ENCODE measurements around the gene TTC33.

Gene TTC33

DNA sequence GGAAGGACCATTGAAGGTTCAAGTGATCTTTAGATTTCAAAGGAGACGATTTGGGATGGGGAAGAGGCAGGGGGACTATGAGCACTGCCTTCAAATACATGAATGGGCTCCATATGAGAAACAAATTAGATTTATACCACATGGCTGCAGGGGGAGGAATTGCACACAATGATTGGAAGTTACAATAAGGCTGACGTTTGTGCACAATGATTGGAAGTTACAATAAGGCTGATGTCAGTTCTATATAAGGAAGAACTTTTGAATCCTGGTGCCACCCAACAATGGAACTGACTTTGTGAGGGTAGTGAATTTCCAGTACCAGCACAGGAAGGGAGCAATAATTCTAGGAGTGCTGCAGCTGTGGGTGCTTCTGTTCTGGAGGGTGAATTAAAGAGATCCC is 171.7 kb downstream of the TTC33 start:
- TF ChIP-seq, protein P1, sequence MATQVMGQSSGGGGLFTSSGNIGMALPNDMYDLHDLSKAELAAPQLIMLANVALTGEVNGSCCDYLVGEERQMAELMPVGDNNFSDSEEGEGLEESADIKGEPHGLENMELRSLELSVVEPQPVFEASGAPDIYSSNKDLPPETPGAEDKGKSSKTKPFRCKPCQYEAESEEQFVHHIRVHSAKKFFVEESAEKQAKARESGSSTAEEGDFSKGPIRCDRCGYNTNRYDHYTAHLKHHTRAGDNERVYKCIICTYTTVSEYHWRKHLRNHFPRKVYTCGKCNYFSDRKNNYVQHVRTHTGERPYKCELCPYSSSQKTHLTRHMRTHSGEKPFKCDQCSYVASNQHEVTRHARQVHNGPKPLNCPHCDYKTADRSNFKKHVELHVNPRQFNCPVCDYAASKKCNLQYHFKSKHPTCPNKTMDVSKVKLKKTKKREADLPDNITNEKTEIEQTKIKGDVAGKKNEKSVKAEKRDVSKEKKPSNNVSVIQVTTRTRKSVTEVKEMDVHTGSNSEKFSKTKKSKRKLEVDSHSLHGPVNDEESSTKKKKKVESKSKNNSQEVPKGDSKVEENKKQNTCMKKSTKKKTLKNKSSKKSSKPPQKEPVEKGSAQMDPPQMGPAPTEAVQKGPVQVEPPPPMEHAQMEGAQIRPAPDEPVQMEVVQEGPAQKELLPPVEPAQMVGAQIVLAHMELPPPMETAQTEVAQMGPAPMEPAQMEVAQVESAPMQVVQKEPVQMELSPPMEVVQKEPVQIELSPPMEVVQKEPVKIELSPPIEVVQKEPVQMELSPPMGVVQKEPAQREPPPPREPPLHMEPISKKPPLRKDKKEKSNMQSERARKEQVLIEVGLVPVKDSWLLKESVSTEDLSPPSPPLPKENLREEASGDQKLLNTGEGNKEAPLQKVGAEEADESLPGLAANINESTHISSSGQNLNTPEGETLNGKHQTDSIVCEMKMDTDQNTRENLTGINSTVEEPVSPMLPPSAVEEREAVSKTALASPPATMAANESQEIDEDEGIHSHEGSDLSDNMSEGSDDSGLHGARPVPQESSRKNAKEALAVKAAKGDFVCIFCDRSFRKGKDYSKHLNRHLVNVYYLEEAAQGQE (IDR thresholded peaks at IDR 0.05; ENCODE audit: insufficient read depth in 1 of 2, low read depth in 2 of 2, low read length in 2 of 2): no peak
- TF ChIP-seq FOXP2 (optimal IDR thresholded peaks at IDR 0.05; ENCODE audit: borderline replicate concordance, extremely low read depth, extremely low read length, insufficient read depth) (no peak), SIN3A (IDR thresholded peaks at IDR 0.05; ENCODE audit: borderline replicate concordance, insufficient read depth, low read length) (no peak), POLR2AphosphoS5 (IDR thresholded peaks at IDR 0.05; ENCODE audit: low read depth, low read length) (no peak), TAF1 (IDR thresholded peaks at IDR 0.05; ENCODE audit: borderline replicate concordance, insufficient read depth, low read length) (no peak)

DNA sequence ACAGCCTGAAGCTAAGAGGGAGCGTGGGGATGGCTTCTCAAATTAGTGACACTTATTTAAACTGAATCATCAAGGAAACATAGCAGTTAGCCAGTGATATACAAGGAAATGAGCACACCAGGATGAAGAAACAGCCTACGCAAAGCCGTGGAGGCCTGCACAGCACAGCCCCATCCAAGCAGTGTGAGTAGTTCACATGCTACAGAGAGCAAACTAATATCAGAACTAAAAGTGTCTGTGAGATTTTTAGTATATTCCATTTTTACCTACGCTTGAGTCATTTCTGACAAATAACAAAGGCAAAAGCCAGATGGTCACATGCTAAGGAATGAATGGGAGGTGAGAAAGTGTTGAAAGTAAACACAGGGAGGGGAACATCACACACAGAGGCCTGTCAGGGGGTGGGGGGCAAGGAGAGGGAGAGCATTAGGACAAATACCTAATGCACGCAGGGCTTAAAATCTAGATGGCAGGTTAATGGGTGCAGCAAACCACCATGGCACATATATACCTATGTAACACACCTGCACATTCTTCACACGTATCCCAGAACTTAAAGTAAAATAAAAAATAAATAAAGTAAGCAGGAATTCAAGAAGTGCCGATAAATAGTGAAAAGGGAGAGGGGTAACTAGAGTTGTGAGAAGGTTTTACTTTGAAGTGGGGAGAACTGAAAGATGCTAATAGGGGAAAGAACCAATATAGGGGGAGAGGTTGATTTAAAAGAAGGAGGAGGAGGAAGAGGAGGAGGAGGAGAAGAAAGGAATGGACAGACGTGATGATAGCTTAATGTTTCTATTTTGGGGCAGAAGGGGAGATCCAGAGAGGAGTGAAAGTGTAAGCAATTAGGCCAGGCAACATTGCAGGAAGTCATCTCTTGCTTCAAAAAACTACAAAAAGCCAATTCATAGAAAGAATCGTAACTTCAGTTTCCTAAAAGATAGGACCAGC is 177.0 kb downstream of the TTC33 start:
- TF ChIP-seq POLR2AphosphoS5 (IDR thresholded peaks at IDR 0.05; ENCODE audit: low read depth, low read length) (no peak), TAF1 (IDR thresholded peaks at IDR 0.05; ENCODE audit: borderline replicate concordance, insufficient read depth, low read length) (no peak), SIN3A (IDR thresholded peaks at IDR 0.05; ENCODE audit: borderline replicate concordance, insufficient read depth, low read length) (no peak), FOXP2 (optimal IDR thresholded peaks at IDR 0.05; ENCODE audit: borderline replicate concordance, extremely low read depth, extremely low read length, insufficient read depth) (no peak)
- TF ChIP-seq, protein P1 (IDR thresholded peaks at IDR 0.05; ENCODE audit: insufficient read depth in 1 of 2, low read depth in 2 of 2, low read length in 2 of 2): no peak

DNA sequence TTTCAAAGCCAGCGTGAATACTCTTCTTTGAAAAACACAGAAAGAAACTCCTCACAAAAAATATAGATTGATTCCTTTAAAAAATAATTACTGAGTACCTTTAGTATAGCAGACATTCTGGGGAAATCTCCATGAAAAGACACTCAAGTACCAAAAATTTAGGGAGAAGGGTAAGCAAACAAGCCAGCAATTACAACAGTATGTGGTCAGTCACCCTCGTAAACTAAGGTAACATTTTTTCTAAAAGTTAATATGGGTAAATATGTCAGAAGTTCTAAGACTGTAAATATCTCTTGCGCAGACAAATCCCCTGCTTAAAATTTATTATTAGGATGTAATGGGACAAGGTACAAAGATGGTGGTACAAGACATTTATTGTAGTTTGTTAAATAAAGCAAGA is 178.0 kb downstream of the TTC33 start:
- no peak for TF ChIP-seq SIN3A (IDR thresholded peaks at IDR 0.05; ENCODE audit: borderline replicate concordance, insufficient read depth, low read length)
- TF ChIP-seq, protein P1 (IDR thresholded peaks at IDR 0.05; ENCODE audit: insufficient read depth in 1 of 2, low read depth in 2 of 2, low read length in 2 of 2): no peak
- TF ChIP-seq TAF1 (IDR thresholded peaks at IDR 0.05; ENCODE audit: borderline replicate concordance, insufficient read depth, low read length): no peak
- no peak for TF ChIP-seq FOXP2 (optimal IDR thresholded peaks at IDR 0.05; ENCODE audit: borderline replicate concordance, extremely low read depth, extremely low read length, insufficient read depth)
- no peak for TF ChIP-seq POLR2AphosphoS5 (IDR thresholded peaks at IDR 0.05; ENCODE audit: low read depth, low read length)

DNA sequence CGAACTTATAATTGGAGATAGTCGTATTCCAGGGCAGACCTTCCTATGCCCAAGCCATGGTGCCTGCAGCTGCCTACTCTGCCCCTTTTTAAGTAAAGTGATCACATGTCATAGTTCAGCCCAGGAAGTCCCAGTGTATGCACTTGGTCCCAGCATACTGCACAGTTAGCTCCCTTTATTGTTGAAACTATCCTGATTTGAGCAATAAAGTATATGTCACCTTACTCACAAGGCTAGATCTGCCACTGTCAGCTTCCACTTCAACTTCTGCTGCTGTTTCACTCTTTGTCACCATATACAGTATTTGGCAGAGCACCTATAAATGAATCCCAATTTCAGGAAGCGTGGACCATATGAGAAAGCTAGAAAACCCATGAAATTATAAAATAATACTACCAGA is 179.8 kb downstream of the TTC33 start:
- TF ChIP-seq SIN3A (IDR thresholded peaks at IDR 0.05; ENCODE audit: borderline replicate concordance, insufficient read depth, low read length): no peak
- no peak for TF ChIP-seq POLR2AphosphoS5 (IDR thresholded peaks at IDR 0.05; ENCODE audit: low read depth, low read length)

DNA sequence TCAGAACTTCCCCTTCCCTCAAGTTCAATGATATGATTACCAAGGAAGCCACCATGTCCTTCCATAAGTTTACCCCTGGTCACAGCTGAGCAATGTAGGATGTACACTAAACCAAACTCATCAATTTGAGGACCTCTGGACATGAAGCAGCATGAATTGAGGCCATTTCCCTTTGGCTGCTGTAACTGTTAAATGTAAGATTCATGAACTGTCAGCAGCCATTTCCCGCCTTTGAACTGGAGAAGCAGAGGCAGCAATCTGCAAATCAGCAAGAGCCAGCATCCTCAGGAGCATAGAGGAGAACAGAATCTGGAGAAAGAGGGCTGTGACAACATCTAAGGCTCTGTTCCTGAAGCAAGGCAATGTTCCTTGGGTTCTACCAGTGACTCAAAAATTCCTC is 180.3 kb downstream of the TTC33 start:
- no peak for TF ChIP-seq TAF1 (IDR thresholded peaks at IDR 0.05; ENCODE audit: borderline replicate concordance, insufficient read depth, low read length)
- TF ChIP-seq SIN3A (IDR thresholded peaks at IDR 0.05; ENCODE audit: borderline replicate concordance, insufficient read depth, low read length): no peak

DNA sequence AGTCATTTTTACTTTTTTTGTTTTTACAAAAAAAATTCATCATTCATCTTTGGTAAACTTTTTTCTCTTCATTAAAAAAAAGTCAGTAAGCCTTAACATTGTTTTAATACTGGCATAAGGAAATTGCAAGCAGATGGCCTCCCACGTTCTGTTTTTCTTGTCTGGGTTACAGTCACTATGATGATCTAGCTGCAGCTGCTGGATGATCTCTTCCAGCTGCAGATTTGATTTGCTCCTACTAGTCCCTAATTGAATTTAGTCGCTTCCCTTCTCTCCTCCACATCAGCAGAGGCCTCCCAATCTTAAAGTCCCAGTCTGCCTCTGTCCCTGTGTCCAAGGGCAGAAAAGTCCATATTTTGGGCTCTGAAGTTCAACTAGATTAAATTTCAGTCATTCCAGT is 182.8 kb downstream of the TTC33 start:
- TF ChIP-seq FOXP2 (optimal IDR thresholded peaks at IDR 0.05; ENCODE audit: borderline replicate concordance, extremely low read depth, extremely low read length, insufficient read depth) (no peak), POLR2AphosphoS5 (IDR thresholded peaks at IDR 0.05; ENCODE audit: low read depth, low read length) (peak; percentile 57), TAF1 (IDR thresholded peaks at IDR 0.05; ENCODE audit: borderline replicate concordance, insufficient read depth, low read length) (0 out of 2 replicates have a peak, but pooled peaks have one; percentile 40), SIN3A (IDR thresholded peaks at IDR 0.05; ENCODE audit: borderline replicate concordance, insufficient read depth, low read length) (peak; percentile 73; the same call in 1 of the 2 replicates)
- TF ChIP-seq, protein P1 (IDR thresholded peaks at IDR 0.05; ENCODE audit: insufficient read depth in 1 of 2, low read depth in 2 of 2, low read length in 2 of 2): peak in 1 of 2 experiments; percentile 81; a peak in 2 of 4 replicates
